ENCODE results near the gene HEMK1.

DNA sequence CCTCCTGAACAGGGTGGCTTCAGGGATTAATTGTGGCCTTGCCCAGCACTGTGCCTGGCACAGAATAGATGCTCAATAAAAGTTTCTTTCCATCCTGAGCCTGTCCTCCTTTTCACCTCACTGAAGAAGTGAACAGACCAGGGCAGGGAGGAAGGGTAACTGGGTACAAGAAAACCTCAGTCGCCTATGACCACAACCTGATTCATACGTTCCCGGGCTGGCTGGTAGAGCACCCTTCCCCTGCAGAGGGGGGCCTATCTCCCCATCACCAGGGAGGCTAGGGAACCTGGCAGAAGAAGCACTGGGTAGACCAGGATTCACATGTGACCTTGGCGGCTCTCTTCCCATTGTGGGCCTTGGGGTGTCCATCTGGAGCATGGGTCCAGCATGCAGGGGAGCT lies 38.1 kb upstream of the HEMK1 start:
- TF ChIP-seq, protein P1, sequence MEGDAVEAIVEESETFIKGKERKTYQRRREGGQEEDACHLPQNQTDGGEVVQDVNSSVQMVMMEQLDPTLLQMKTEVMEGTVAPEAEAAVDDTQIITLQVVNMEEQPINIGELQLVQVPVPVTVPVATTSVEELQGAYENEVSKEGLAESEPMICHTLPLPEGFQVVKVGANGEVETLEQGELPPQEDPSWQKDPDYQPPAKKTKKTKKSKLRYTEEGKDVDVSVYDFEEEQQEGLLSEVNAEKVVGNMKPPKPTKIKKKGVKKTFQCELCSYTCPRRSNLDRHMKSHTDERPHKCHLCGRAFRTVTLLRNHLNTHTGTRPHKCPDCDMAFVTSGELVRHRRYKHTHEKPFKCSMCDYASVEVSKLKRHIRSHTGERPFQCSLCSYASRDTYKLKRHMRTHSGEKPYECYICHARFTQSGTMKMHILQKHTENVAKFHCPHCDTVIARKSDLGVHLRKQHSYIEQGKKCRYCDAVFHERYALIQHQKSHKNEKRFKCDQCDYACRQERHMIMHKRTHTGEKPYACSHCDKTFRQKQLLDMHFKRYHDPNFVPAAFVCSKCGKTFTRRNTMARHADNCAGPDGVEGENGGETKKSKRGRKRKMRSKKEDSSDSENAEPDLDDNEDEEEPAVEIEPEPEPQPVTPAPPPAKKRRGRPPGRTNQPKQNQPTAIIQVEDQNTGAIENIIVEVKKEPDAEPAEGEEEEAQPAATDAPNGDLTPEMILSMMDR (conservative IDR thresholded peaks at IDR 0.05 in 1 of 2, IDR thresholded peaks at IDR 0.05 in 1 of 2; ENCODE audit: extremely low read depth in 1 of 2, insufficient read depth in 1 of 2, low read depth in 1 of 2, low read length in 2 of 2) = no peak
- no peak for TF ChIP-seq EZH2 (IDR thresholded peaks at IDR 0.05; ENCODE audit: borderline replicate concordance, low read length)
